ENCODE measurements around the gene LSS. TPM values are rescaled to one million over a fixed set of nuclear protein-coding genes. Genes with fewer than 3 reads are reported as not detected.

The LSS gene
- total and polyA plus RNA-seq, 2 experiments from 2014 or later, result 55.0 to 237 TPM

DNA sequence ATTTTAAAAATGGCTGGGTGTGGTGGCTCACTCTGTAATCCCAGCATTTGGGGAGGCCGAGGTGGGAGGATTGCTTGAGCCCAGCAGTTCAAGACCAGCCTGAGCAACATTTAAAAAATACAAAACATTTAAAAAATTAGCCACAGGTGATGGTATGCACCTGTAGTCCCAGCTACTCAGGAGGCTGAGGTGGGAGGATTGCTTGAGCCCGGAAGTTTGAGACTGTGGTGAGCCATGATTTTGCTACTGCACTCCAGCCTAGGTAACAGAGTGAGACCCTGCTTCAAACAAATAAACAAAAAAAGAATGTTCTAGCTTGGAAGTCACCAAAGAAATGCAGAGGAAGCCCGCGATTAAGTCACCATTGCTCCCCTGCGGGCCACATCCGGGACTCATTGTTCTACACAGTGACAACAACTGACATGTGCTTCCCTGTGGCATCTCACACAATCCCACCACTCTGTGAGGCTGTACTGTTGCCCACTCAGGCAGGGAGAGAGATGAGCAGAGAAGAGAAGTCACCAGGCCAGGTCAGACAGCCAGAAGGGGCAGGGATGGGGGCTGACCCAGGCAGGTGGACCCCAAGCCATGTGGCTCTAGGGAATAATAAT lies 25.9 kb downstream of the LSS start:
- no peak for TF ChIP-seq POLR2AphosphoS5 (IDR thresholded peaks at IDR 0.05; ENCODE audit: low read depth)
- no peak for TF ChIP-seq STAT1 (IDR thresholded peaks at IDR 0.05; ENCODE audit: unreplicated experiment)
- TF ChIP-seq, protein P1, sequence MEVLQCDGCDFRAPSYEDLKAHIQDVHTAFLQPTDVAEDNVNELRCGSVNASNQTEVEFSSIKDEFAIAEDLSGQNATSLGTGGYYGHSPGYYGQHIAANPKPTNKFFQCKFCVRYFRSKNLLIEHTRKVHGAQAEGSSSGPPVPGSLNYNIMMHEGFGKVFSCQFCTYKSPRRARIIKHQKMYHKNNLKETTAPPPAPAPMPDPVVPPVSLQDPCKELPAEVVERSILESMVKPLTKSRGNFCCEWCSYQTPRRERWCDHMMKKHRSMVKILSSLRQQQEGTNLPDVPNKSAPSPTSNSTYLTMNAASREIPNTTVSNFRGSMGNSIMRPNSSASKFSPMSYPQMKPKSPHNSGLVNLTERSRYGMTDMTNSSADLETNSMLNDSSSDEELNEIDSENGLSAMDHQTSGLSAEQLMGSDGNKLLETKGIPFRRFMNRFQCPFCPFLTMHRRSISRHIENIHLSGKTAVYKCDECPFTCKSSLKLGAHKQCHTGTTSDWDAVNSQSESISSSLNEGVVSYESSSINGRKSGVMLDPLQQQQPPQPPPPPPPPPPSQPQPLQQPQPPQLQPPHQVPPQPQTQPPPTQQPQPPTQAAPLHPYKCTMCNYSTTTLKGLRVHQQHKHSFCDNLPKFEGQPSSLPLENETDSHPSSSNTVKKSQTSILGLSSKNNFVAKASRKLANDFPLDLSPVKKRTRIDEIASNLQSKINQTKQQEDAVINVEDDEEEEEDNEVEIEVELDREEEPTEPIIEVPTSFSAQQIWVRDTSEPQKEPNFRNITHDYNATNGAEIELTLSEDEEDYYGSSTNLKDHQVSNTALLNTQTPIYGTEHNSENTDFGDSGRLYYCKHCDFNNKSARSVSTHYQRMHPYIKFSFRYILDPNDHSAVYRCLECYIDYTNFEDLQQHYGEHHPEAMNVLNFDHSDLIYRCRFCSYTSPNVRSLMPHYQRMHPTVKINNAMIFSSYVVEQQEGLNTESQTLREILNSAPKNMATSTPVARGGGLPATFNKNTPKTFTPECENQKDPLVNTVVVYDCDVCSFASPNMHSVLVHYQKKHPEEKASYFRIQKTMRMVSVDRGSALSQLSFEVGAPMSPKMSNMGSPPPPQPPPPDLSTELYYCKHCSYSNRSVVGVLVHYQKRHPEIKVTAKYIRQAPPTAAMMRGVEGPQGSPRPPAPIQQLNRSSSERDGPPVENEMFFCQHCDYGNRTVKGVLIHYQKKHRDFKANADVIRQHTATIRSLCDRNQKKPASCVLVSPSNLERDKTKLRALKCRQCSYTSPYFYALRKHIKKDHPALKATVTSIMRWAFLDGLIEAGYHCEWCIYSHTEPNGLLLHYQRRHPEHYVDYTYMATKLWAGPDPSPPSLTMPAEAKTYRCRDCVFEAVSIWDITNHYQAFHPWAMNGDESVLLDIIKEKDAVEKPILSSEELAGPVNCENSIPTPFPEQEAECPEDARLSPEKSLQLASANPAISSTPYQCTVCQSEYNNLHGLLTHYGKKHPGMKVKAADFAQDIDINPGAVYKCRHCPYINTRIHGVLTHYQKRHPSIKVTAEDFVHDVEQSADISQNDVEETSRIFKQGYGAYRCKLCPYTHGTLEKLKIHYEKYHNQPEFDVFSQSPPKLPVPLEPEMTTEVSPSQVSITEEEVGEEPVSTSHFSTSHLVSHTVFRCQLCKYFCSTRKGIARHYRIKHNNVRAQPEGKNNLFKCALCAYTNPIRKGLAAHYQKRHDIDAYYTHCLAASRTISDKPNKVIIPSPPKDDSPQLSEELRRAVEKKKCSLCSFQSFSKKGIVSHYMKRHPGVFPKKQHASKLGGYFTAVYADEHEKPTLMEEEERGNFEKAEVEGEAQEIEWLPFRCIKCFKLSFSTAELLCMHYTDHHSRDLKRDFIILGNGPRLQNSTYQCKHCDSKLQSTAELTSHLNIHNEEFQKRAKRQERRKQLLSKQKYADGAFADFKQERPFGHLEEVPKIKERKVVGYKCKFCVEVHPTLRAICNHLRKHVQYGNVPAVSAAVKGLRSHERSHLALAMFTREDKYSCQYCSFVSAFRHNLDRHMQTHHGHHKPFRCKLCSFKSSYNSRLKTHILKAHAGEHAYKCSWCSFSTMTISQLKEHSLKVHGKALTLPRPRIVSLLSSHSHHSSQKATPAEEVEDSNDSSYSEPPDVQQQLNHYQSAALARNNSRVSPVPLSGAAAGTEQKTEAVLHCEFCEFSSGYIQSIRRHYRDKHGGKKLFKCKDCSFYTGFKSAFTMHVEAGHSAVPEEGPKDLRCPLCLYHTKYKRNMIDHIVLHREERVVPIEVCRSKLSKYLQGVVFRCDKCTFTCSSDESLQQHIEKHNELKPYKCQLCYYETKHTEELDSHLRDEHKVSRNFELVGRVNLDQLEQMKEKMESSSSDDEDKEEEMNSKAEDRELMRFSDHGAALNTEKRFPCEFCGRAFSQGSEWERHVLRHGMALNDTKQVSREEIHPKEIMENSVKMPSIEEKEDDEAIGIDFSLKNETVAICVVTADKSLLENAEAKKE (CRISPR knock-in tag; IDR thresholded peaks at IDR 0.05), result no peak
- no peak for TF ChIP-seq ZNF331 (CRISPR knock-in tag; IDR thresholded peaks at IDR 0.05; ENCODE audit: low read depth)
- no peak for TF ChIP-seq EZH2phosphoT487 (IDR thresholded peaks at IDR 0.05; ENCODE audit: unreplicated experiment)
- TF ChIP-seq, protein P2, sequence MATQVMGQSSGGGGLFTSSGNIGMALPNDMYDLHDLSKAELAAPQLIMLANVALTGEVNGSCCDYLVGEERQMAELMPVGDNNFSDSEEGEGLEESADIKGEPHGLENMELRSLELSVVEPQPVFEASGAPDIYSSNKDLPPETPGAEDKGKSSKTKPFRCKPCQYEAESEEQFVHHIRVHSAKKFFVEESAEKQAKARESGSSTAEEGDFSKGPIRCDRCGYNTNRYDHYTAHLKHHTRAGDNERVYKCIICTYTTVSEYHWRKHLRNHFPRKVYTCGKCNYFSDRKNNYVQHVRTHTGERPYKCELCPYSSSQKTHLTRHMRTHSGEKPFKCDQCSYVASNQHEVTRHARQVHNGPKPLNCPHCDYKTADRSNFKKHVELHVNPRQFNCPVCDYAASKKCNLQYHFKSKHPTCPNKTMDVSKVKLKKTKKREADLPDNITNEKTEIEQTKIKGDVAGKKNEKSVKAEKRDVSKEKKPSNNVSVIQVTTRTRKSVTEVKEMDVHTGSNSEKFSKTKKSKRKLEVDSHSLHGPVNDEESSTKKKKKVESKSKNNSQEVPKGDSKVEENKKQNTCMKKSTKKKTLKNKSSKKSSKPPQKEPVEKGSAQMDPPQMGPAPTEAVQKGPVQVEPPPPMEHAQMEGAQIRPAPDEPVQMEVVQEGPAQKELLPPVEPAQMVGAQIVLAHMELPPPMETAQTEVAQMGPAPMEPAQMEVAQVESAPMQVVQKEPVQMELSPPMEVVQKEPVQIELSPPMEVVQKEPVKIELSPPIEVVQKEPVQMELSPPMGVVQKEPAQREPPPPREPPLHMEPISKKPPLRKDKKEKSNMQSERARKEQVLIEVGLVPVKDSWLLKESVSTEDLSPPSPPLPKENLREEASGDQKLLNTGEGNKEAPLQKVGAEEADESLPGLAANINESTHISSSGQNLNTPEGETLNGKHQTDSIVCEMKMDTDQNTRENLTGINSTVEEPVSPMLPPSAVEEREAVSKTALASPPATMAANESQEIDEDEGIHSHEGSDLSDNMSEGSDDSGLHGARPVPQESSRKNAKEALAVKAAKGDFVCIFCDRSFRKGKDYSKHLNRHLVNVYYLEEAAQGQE (IDR thresholded peaks at IDR 0.05; ENCODE audit: unreplicated experiment), result no peak
- TF ChIP-seq, protein P3, sequence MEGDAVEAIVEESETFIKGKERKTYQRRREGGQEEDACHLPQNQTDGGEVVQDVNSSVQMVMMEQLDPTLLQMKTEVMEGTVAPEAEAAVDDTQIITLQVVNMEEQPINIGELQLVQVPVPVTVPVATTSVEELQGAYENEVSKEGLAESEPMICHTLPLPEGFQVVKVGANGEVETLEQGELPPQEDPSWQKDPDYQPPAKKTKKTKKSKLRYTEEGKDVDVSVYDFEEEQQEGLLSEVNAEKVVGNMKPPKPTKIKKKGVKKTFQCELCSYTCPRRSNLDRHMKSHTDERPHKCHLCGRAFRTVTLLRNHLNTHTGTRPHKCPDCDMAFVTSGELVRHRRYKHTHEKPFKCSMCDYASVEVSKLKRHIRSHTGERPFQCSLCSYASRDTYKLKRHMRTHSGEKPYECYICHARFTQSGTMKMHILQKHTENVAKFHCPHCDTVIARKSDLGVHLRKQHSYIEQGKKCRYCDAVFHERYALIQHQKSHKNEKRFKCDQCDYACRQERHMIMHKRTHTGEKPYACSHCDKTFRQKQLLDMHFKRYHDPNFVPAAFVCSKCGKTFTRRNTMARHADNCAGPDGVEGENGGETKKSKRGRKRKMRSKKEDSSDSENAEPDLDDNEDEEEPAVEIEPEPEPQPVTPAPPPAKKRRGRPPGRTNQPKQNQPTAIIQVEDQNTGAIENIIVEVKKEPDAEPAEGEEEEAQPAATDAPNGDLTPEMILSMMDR (conservative IDR thresholded peaks at IDR 0.05; ENCODE audit: low read depth in 2 of 2), result no peak
- no peak for TF ChIP-seq ZNF114 (CRISPR knock-in tag; IDR thresholded peaks at IDR 0.05)
- TF ChIP-seq JUNB (IDR thresholded peaks at IDR 0.05; ENCODE audit: unreplicated experiment), result no peak
- TF ChIP-seq NANOG (IDR thresholded peaks at IDR 0.05; ENCODE audit: borderline replicate concordance), result no peak
- no peak for TF ChIP-seq CREB1 (CRISPR knock-in tag; IDR thresholded peaks at IDR 0.05; ENCODE audit: low read depth)
- H3K4me3 Mint-ChIP-seq, result no peak overlapping the region

More for the DNA sequence above, 25.9 kb downstream of the LSS start:
- Histone ChIP-seq H3F3A (replicated peaks; ENCODE audit: low read depth) (no peaks in the 10 kb centered on the region), H3K4me1 (ENCODE audit: insufficient read depth) (no peaks in the 10 kb centered on the region), H3K79me2 (replicated peaks; ENCODE audit: insufficient read depth) (peaks cover 13% of the 10 kb centered on the region), H4K20me1 (replicated peaks; ENCODE audit: insufficient read depth) (peaks cover 20% of the 10 kb centered on the region), H3K4me3 (no peak overlapping the region), H3K36me3 (ENCODE audit: insufficient read depth) (peaks cover 34% of the 10 kb centered on the region), H2AFZ (no peak overlapping the region), H3K27ac (ENCODE audit: low read depth) (peak overlapping the region; percentile 70; the same call in 1 of the 2 replicates), H3K9me2 (ENCODE audit: insufficient read depth) (no peaks in the 10 kb centered on the region), H3K4me2 (no peak overlapping the region), H3K27me3 (ENCODE audit: insufficient read depth) (no peaks in the 10 kb centered on the region)
- peak; percentile 24 for DNase-seq (ENCODE audit: low spot score)
- ATAC-seq, result peak; percentile 46; the same call in 2 of the 3 replicates
- no peaks in the 10 kb centered on the region for H3K9me3 Mint-ChIP-seq
- H3K27ac Mint-ChIP-seq, result 0 out of 2 replicates have a peak overlapping the region, but pooled peaks have one; percentile 53
- H3K4me1 Mint-ChIP-seq, result peaks cover 4% of the 10 kb centered on the region; the same call in 2 of the 3 replicates
- peaks cover 4% of the 10 kb centered on the region for H3K27me3 Mint-ChIP-seq (ENCODE audit: insufficient read depth, low read depth, poor library complexity)
- H3K36me3 Mint-ChIP-seq (ENCODE audit: low read depth), result peaks cover 65% of the 10 kb centered on the region
